ENCODE measurements around the gene DDHD1. TPM values are rescaled to one million over a fixed set of nuclear protein-coding genes. Genes with fewer than 3 reads are reported as not detected.
A peak's percentile ranks its signal among the peaks of the same experiment; 100 is the strongest.

The DDHD1 gene
- total and polyA plus RNA-seq, 5 donors from 2014 or later, result 8.3 to 81.7 (median 10.2) TPM

DNA sequence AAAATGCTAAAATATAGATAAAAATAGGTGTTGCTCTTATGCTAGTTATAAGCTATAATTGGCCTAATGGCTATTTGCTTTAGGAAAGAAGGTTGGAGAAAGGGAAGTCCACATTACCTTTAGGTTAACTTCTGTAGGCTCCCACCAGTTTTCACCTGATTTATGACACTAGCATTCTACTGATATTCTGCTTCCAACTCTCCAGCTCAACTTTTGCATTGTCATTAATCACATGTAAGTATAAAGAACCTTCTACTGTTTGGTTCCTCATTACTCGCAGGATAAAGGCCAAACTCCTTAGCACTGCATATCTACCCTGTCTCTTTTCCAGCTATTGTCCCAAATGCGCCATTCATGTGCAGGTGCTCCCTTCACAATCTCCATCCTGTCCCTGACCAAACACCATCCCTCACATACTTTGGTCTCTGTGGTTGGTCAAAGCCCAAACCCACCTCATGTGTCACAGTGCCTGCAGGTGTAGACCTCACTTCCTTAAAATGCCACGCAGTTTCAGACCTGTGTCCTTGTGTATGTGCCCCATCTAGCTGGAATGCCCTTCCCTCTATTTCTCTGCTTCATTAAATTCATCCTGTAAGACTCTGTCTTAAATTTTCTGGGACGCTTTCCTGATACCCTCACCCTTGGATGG is 3.3 kb downstream of the DDHD1 start:
- Mint-ChIP-seq H3K27me3 (no peaks in the 10 kb centered on the region), H3K36me3 (no peaks in the 10 kb centered on the region), H3K4me3 (peak overlapping the region; percentile 99), H3K4me1 (peaks cover 53 to 79% (median 65%) of the 10 kb centered on the region in 4 donors), H3K9me3 (no peaks in the 10 kb centered on the region), H3K27ac (peak overlapping the region; percentile 3 to 85 (median 74))
- DNase-seq, result no peak
- Histone ChIP-seq H3K36me3 (ENCODE audit: control insufficient read depth, insufficient read depth, low read length) (no peaks in the 10 kb centered on the region), H3K4me1 (ENCODE audit: control insufficient read depth, insufficient read depth, low read length, poor library complexity, severe bottlenecking) (peaks cover 52% of the 10 kb centered on the region), H3K27me3 (ENCODE audit: control insufficient read depth, insufficient read depth, low read length) (no peaks in the 10 kb centered on the region), H3K4me3 (ENCODE audit: low read depth, low read length) (peak overlapping the region; percentile 98), H3K9me3 (ENCODE audit: control insufficient read depth in 2 of 2, low read length in 2 of 2) (no peaks in the 10 kb centered on the region), H3K27ac (ENCODE audit: insufficient read depth, low read length, poor library complexity, severe bottlenecking) (no peak overlapping the region)
- ATAC-seq (ENCODE audit: low read depth in 2 of 2), result no peak

- ATAC-seq (ENCODE audit: low read depth in 2 of 2) (no peak), DNase-seq (peak in 2 of 3 donors; percentile 18 to 53)
- peaks cover 51 to 81% (median 65%) of the 10 kb centered on the region in 4 donors for H3K4me1 Mint-ChIP-seq
- Histone ChIP-seq H3K27ac (ENCODE audit: insufficient read depth, low read length, poor library complexity, severe bottlenecking) (no peak overlapping the region), H3K4me3 (ENCODE audit: low read depth, low read length) (peak overlapping the region; percentile 98), H3K27me3 (ENCODE audit: control insufficient read depth, insufficient read depth, low read length) (no peaks in the 10 kb centered on the region), H3K4me1 (ENCODE audit: control insufficient read depth, insufficient read depth, low read length, poor library complexity, severe bottlenecking) (peaks cover 48% of the 10 kb centered on the region), H3K9me3 (ENCODE audit: control insufficient read depth in 2 of 2, low read length in 2 of 2) (no peaks in the 10 kb centered on the region), H3K36me3 (ENCODE audit: control insufficient read depth, insufficient read depth, low read length) (no peaks in the 10 kb centered on the region)
- H3K9me3 Mint-ChIP-seq, result peaks cover 0 to 3% (median 0%) of the 10 kb centered on the region in 7 donors
- H3K27me3 Mint-ChIP-seq, result no peaks in the 10 kb centered on the region
- peak overlapping the region; percentile 52 to 99 (median 99) for H3K4me3 Mint-ChIP-seq
- no peaks in the 10 kb centered on the region for H3K36me3 Mint-ChIP-seq
- H3K27ac Mint-ChIP-seq, result peak overlapping the region in 2 of 3 donors; percentile 3 to 29
These were observed 4.5 kb downstream of the DDHD1 start for GRCh38 chr14:53148671-53149070.

DNA sequence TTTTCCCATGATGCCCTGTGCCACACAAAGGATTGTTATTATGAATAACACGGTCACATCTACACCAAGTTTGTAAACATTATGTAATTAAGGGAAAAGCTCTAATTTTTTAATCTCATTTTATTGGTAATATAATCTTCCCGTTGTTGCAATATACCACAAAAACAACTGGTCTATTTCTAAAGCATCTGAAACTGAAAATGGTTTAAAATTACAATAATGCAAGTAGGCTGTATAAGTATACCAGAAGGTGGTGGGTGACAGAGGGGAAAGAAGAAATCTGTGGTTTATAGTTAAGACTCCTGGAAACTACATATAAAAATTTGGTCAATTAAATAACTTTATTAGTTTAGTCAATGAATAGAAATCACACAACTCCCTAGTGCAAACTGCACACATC is 5.2 kb downstream of the DDHD1 start:
- Mint-ChIP-seq H3K27ac (peak overlapping the region in 1 of 3 donors; percentile 24), H3K27me3 (no peaks in the 10 kb centered on the region), H3K4me1 (peaks cover 52 to 77% (median 64%) of the 10 kb centered on the region in 4 donors), H3K4me3 (peak overlapping the region in 2 of 4 donors; percentile 99), H3K36me3 (peaks cover 7% of the 10 kb centered on the region), H3K9me3 (peaks cover 0 to 9% (median 1%) of the 10 kb centered on the region in 7 donors)
- peaks cover 43% of the 10 kb centered on the region for H3K4me1 ChIP-seq (ENCODE audit: control insufficient read depth, insufficient read depth, low read length, poor library complexity, severe bottlenecking)
- no peaks in the 10 kb centered on the region for H3K36me3 ChIP-seq (ENCODE audit: control insufficient read depth, insufficient read depth, low read length)
- no peaks in the 10 kb centered on the region for H3K27me3 ChIP-seq (ENCODE audit: control insufficient read depth, insufficient read depth, low read length)
- peaks cover 4 to 5% of the 10 kb centered on the region in 2 experiments for H3K9me3 ChIP-seq (ENCODE audit: control insufficient read depth in 2 of 2, low read length in 2 of 2)
- no peak overlapping the region for H3K27ac ChIP-seq (ENCODE audit: insufficient read depth, low read length, poor library complexity, severe bottlenecking)
- DNase-seq (no peak), ATAC-seq (ENCODE audit: low read depth in 2 of 2) (no peak)
- peak overlapping the region; percentile 52 for H3K4me3 ChIP-seq (ENCODE audit: low read depth, low read length)

DNA sequence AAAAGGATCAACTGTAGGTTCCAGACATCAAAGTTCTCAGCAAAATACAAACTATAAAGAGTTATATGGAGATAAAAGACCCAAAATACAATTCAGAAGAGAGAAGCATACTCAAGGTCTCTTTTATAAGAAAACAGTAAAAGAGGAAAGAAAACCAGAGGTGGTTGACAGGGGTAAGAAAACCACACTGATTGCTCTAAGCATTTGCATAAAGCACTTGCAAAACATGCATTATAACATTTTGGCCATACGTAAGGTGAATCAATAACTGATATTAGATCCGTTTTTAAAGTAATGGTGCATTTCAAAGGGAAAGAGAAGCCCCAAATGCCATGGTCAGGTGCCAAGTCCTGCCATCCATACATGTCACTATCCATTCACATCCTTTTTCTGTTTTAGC is 5.9 kb downstream of the DDHD1 start:
- no peak for ATAC-seq (ENCODE audit: low read depth in 2 of 2)
- Mint-ChIP-seq H3K4me1 (peaks cover 56 to 80% (median 67%) of the 10 kb centered on the region in 4 donors), H3K36me3 (peaks cover 10% of the 10 kb centered on the region), H3K27me3 (no peaks in the 10 kb centered on the region), H3K4me3 (peak overlapping the region; percentile 17 to 99 (median 48)), H3K27ac (peak overlapping the region in 1 of 3 donors; percentile 24), H3K9me3 (peaks cover 0 to 13% (median 1%) of the 10 kb centered on the region in 7 donors)
- Histone ChIP-seq H3K27me3 (ENCODE audit: control insufficient read depth, insufficient read depth, low read length) (no peaks in the 10 kb centered on the region), H3K9me3 (ENCODE audit: control insufficient read depth in 2 of 2, low read length in 2 of 2) (peaks cover 4 to 11% of the 10 kb centered on the region in 2 experiments), H3K36me3 (ENCODE audit: control insufficient read depth, insufficient read depth, low read length) (no peaks in the 10 kb centered on the region), H3K4me3 (ENCODE audit: low read depth, low read length) (peak overlapping the region; percentile 52), H3K4me1 (ENCODE audit: control insufficient read depth, insufficient read depth, low read length, poor library complexity, severe bottlenecking) (peaks cover 41% of the 10 kb centered on the region), H3K27ac (ENCODE audit: insufficient read depth, low read length, poor library complexity, severe bottlenecking) (no peak overlapping the region)
- no peak for DNase-seq

GRCh38 chr14:53146739-53147138 is 6.4 kb downstream of the DDHD1 start:
- H3K9me3 ChIP-seq (ENCODE audit: control insufficient read depth in 2 of 2, low read length in 2 of 2), result peaks cover 6 to 16% of the 10 kb centered on the region in 2 experiments
- Mint-ChIP-seq H3K4me3 (peak overlapping the region; percentile 17 to 99 (median 48)), H3K9me3 (peaks cover 0 to 18% (median 4%) of the 10 kb centered on the region in 7 donors), H3K4me1 (peaks cover 61 to 81% (median 66%) of the 10 kb centered on the region in 4 donors), H3K36me3 (peaks cover 15% of the 10 kb centered on the region), H3K27ac (no peak overlapping the region), H3K27me3 (no peaks in the 10 kb centered on the region)
- ATAC-seq (ENCODE audit: low read depth in 2 of 2) (no peak), DNase-seq (no peak)
- no peak overlapping the region for H3K27ac ChIP-seq (ENCODE audit: insufficient read depth, low read length, poor library complexity, severe bottlenecking)
- H3K27me3 ChIP-seq (ENCODE audit: control insufficient read depth, insufficient read depth, low read length), result no peaks in the 10 kb centered on the region
- H3K4me3 ChIP-seq (ENCODE audit: low read depth, low read length), result peak overlapping the region; percentile 52
- peaks cover 39% of the 10 kb centered on the region for H3K4me1 ChIP-seq (ENCODE audit: control insufficient read depth, insufficient read depth, low read length, poor library complexity, severe bottlenecking)
- no peaks in the 10 kb centered on the region for H3K36me3 ChIP-seq (ENCODE audit: control insufficient read depth, insufficient read depth, low read length)

DNA sequence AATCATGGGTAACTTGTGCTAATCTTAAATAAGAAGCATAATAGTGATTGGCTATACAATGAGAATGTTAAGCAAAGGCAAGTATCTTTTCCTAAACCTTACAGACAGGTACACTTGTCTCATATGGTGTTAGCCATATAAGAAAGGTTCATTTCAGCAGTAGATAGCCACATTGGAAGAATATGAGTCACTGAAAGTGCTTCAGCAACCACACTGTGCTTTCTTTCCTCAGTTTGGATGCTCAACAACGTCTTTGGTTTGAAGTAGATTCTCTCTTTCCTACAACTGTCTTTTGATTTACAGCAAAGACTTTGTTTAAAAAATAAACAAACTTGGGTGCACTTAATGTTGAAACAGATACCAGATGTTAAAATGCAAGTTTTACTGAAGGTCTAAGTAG is 8.9 kb downstream of the DDHD1 start:
- ATAC-seq (ENCODE audit: low read depth in 2 of 2), result no peak
- Mint-ChIP-seq H3K4me1 (peaks cover 45 to 64% (median 50%) of the 10 kb centered on the region in 4 donors), H3K27ac (no peak overlapping the region)

DNA sequence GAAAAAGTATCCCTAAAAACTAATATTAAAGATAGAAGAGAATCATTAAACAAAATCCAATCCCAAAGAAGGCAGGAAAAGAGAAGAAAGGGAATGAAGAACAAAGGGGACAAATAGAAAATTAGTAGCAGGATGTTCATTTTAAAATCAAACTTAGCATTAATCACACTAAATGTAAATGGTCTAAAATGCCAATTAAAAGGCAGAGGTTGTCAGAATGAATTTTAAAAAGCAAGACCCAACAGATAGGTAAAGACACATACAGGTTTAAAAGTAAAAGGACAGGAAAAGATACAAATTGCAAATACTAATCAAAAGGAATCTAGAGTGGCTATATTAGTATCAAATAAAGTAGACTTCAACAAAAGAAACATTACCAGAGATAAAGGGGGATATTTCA is 12.5 kb downstream of the DDHD1 start:
- H3K4me1 Mint-ChIP-seq, result peaks cover 33 to 44% (median 39%) of the 10 kb centered on the region in 4 donors
- no peaks in the 10 kb centered on the region for H3K27me3 Mint-ChIP-seq
- peaks cover 52% of the 10 kb centered on the region for H3K36me3 Mint-ChIP-seq
- Histone ChIP-seq H3K36me3 (ENCODE audit: control insufficient read depth, insufficient read depth, low read length) (peaks cover 5% of the 10 kb centered on the region), H3K9me3 (ENCODE audit: control insufficient read depth in 2 of 2, low read length in 2 of 2) (peaks cover 34 to 53% of the 10 kb centered on the region in 2 experiments), H3K4me1 (ENCODE audit: control insufficient read depth, insufficient read depth, low read length, poor library complexity, severe bottlenecking) (no peaks in the 10 kb centered on the region), H3K4me3 (ENCODE audit: low read depth, low read length) (no peak overlapping the region), H3K27me3 (ENCODE audit: control insufficient read depth, insufficient read depth, low read length) (no peaks in the 10 kb centered on the region), H3K27ac (ENCODE audit: insufficient read depth, low read length, poor library complexity, severe bottlenecking) (no peak overlapping the region)
- DNase-seq (no peak), ATAC-seq (ENCODE audit: low read depth in 2 of 2) (no peak)
- H3K4me3 Mint-ChIP-seq, result peak overlapping the region in 1 of 4 donors; percentile 44
- peaks cover 3 to 52% (median 26%) of the 10 kb centered on the region in 7 donors for H3K9me3 Mint-ChIP-seq
- no peak overlapping the region for H3K27ac Mint-ChIP-seq

More for the DNA sequence above, 8.9 kb downstream of the DDHD1 start:
- H3K27me3 Mint-ChIP-seq, result no peaks in the 10 kb centered on the region
- H3K27ac ChIP-seq (ENCODE audit: insufficient read depth, low read length, poor library complexity, severe bottlenecking), result no peak overlapping the region
- peaks cover 26 to 36% of the 10 kb centered on the region in 2 experiments for H3K9me3 ChIP-seq (ENCODE audit: control insufficient read depth in 2 of 2, low read length in 2 of 2)
- peaks cover 2% of the 10 kb centered on the region for H3K36me3 ChIP-seq (ENCODE audit: control insufficient read depth, insufficient read depth, low read length)
- H3K36me3 Mint-ChIP-seq, result peaks cover 31% of the 10 kb centered on the region
- peak in 1 of 3 donors; percentile 35 for DNase-seq
- H3K4me3 ChIP-seq (ENCODE audit: low read depth, low read length), result no peak overlapping the region
- peaks cover 24% of the 10 kb centered on the region for H3K4me1 ChIP-seq (ENCODE audit: control insufficient read depth, insufficient read depth, low read length, poor library complexity, severe bottlenecking)
- peaks cover 0 to 39% (median 15%) of the 10 kb centered on the region in 7 donors for H3K9me3 Mint-ChIP-seq
- H3K27me3 ChIP-seq (ENCODE audit: control insufficient read depth, insufficient read depth, low read length), result no peaks in the 10 kb centered on the region
- H3K4me3 Mint-ChIP-seq, result no peak overlapping the region
